ENCODE measurements around the gene ZNF831.

DNA sequence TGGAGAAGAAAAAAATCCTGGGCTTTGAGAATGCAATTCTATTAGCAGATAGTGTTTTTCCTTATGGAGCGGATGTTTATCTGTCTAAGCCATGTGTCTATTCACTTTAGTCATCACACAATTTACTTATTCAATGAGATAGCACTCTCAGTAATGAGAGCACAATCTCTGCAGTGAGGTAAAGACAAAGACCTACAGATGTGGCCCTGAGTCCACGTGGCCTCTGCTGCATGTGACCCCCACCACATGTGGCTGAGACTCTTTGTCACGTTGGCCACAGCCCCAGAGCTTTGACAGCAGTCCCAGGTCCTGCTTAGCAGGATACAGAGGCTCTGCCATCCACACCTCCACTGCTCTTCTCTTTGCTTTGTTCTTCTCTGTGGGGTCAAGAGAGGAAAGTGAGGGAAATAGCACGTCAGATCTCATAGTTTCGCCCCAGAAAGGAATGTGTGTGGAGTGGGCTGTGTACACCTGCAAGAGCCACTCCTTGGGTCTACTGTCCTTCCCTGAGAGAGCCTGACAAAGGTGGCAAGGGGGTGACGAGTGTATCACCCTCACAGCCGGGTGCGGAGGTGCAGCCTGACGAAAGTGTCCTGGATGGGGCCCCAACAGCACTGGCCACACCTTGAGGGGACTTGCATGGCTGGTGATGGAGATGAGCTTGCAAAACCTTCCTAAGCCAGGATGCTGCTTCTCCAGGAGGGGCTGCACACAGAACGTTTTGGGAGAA lies 40.7 kb downstream of the ZNF831 start:
- TF ChIP-seq POLR2A (IDR thresholded peaks at IDR 0.05) (no peak), CTCF (IDR thresholded peaks at IDR 0.05) (no peak)

All from lower leg skin (tissue), 3 donors.